HUDEP-2 (cell line): ENCODE results near the gene PRTG.

Experiments used
- DNase-seq, 76 experiments: peaks; one replicate each; lab custom pipeline; 2025; ENCODE audit not compliant: unreplicated experiment in 76 of 76; lab: John Stamatoyannopoulos, UW

PRTG gene

DNA sequence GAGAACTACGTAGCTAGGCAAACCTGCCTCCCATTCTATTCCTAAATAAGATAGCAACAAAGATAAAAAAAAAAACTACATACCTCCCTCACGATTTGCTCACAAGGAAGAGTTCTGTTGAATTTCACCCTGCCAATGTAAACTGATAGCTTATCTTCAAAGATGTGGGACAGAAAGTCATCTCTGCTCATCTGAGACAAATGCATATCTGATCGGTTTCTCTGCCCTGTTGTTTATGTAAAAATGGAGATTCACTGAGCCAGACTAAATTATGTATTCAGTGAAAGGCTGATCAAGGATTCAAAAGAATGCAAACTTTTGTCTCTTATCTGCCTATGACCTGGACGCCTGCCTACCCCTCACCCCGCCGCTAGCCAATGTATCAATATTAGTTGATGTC, 166.0 kb downstream of the PRTG start:
- peak in 3 of 76 experiments; percentile 10 to 33 (median 17) for DNase-seq

DNA sequence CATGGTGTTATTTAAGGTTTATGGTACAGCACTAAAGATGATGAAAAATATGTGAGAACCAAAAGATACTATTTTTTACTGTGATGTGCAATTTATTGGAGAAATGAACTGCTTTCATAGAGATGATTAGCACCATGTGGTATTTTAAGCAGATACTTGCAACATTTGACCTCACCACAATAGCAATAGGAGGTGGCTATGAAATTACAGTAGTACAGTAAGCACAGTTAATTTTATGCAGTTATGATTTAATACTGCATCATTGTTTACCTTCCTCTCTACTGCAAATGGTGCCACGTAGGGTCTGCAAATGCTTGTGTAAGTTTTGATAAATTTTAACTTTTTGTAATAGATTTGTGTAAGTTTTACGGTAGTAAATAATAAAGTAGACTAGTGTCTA, 168.9 kb downstream of the PRTG start:
- no peak for DNase-seq

DNA sequence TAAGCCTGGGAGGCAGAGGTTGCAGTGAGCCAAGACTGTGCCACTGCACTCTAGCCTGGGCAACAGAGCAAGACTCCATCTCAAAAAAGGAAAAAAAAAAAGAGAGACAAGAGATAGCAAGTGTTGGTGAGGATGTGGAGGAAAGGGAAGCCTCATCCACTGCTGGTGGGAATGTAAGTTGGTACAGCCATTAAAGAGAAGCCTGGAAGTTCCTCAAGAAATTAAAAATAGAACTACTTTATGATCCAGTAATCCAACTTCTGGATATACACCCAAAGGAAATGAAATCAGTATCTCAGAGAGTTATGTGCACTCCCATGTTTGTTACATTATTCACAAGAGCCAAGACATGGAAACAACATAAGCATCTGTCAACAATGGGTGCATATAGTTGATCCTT, 169.7 kb downstream of the PRTG start:
- DNase-seq, result no peak

DNA sequence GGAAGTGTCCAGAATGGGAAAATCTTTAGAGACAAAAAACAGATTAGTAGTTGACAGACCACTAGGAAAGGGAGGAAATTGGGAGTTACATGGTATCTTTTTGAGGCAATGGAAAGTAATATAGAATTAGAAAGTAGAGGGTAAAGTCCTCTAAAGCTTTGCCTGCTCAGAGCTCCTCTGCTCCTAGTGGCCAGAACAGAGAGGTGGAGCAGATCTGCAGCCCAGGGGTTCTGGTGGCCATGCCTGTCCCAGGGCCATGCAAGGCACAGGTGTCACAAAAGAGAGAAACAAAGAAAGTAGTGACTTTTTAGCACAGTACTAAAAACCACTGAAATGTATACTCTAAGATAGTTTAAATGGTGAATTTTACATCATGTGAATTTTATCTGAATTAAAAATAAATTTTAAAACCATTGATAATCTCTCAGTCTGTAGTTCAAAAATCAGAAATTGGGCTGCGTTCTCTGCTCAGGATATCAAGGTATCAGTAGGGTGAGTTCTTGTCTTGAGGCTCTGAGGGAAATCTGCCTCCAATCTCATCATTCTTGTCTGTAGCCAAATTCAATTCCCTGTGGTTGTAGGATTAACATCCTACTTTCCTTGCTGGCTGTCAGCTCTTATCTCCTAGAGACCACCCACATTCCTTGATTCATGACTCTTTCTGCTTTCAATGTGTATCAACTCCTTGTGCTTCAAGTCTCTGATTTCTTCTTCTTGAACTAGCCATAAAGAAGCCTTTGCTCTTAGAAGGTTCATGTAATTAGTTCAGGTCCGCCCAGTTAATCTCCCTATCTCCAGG, 178.4 kb downstream of the PRTG start:
- DNase-seq, result peak in 2 of 76 experiments; percentile 5 to 9

DNA sequence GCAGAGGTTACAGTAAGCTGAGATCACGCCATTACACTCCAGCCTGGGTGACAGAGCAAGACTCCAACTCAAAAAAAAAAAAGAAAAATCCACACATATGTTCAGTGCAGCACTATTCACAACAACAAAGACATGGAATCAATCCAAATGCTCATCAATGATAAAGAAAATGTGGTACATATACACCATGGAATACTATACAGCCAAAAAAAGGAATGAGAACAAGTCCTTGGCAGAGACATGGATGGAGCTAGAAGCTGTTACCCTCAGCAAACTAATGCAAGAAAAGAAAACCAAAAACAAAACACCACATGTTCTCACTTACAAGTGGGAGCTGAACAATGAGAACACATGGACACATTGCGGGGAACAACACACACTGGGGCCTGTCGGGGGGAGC, 180.4 kb downstream of the PRTG start:
- DNase-seq, result no peak
